BJ (cell line): ENCODE data around the gene NSMCE1. TPM values are rescaled to one million over a fixed set of nuclear protein-coding genes. Genes with fewer than 3 reads are reported as not detected.

ENCODE experiments used
- CTCF ChIA-PET: fragments of 350-600 bp; formaldehyde crosslinking; extraction: SDS; loops from one replicate; lab custom pipeline; 2021; ENCODE audit warnings: antibody characterized with exemption, inconsistent platforms; lab: Yijun Ruan, JAX
- POLR2A ChIA-PET: fragments of 300-600 bp; sonication (Branson Sonifier 250); formaldehyde crosslinking; extraction: SDS; loops from one replicate; lab custom pipeline; 2021; ENCODE audit warnings: antibody characterized with exemption; lab: Charles Lee
- DNase-seq: peaks from one replicate; pipeline ENCODE4 v3.0.0-alpha.2; 2011; ENCODE audit warnings: low read depth
- H3K27me3 ChIP-seq: 2 replicates; pipeline ENCODE4 v1.6.0; 2011; ENCODE audit warnings: low read length; ENCODE audit not compliant: control insufficient read depth, insufficient read depth
- H3K36me3 ChIP-seq: 2 replicates; pipeline ENCODE4 v1.5.1; 2011; ENCODE audit warnings: low read length; ENCODE audit not compliant: control insufficient read depth, insufficient read depth
- H3K4me3 ChIP-seq: 2 replicates; pipeline ENCODE4 v1.5.1; 2011; ENCODE audit warnings: low read depth, mild to moderate bottlenecking, control low read depth, low read length
- CTCF ChIP-seq: IDR thresholded peaks from 2 replicates; pipeline ENCODE4 v1.5.1; 2011; ENCODE audit warnings: low read depth, mild to moderate bottlenecking, control low read depth, inconsistent platforms, low read length, moderate library complexity; ENCODE audit not compliant: insufficient read depth
- polyA plus RNA-seq: library from polyadenylated mRNA; depleted of rRNA; stranded (reverse); fragments of >200 nt; gene quantifications from 2 replicates; pipeline ENCODE4 v1.2.3, GENCODE V29; 2011

The NSMCE1 gene
- polyA plus RNA-seq, 1 experiment: 34.3 TPM

- Histone ChIP-seq H3K36me3 (peaks cover 16% of the 10 kb centered on the region), H3K27me3 (no peaks in the 10 kb centered on the region), H3K4me3 (no peak overlapping the region)
- ChIA-PET CTCF (interaction anchor here (0.6 to 17.5 kb wide), 14 partner anchors 8 to 227 kb away, joined by 3 to 206 read pairs (median 6); partner anchors contain the start of gene KDM8), POLR2A (no interaction called here)
- TF ChIP-seq CTCF: no peak
- DNase-seq: no peak
Observed at GRCh38 chr16:27235938-27236245, 32.7 kb downstream of the NSMCE1 start.

- CTCF ChIA-PET: interaction anchor here (0.6 to 17.5 kb wide), 33 partner anchors 8 to 227 kb away, joined by 3 to 206 read pairs (median 4); partner anchors contain the start of genes KDM8 and NSMCE1
- H3K4me3 ChIP-seq: no peak overlapping the region
- peaks cover 17% of the 10 kb centered on the region for H3K36me3 ChIP-seq
Observed at GRCh38 chr16:27235055-27235937, 33.3 kb downstream of the NSMCE1 start.

GRCh38 chr16:27234603-27235002 is 34.0 kb downstream of the NSMCE1 start:
- CTCF ChIA-PET: interaction anchor here (0.6 to 17.5 kb wide), 30 partner anchors 9 to 228 kb away, joined by 3 to 206 read pairs (median 4); partner anchors contain the start of gene NSMCE1
- no peak for TF ChIP-seq CTCF
- Histone ChIP-seq H3K36me3 (peaks cover 22% of the 10 kb centered on the region), H3K4me3 (no peak overlapping the region), H3K27me3 (no peaks in the 10 kb centered on the region)
- no peak for DNase-seq
- POLR2A ChIA-PET: interaction anchor here (0.6 kb wide), 1 partner anchor 65 kb away, joined by 3 read pairs; no protein-coding TSS in a partner anchor

More at GRCh38 chr16:27235055-27235937, 33.3 kb downstream of the NSMCE1 start:
- POLR2A ChIA-PET: interaction anchor here (0.6 kb wide), 1 partner anchor 66 kb away, joined by 3 read pairs; no protein-coding TSS in a partner anchor
- peak; percentile 65 for DNase-seq
- H3K27me3 ChIP-seq: no peaks in the 10 kb centered on the region
- peak; percentile 90 for TF ChIP-seq CTCF

- H3K36me3 ChIP-seq: peaks cover 22% of the 10 kb centered on the region
- H3K4me3 ChIP-seq: no peak overlapping the region
- no peak for TF ChIP-seq CTCF
- no peaks in the 10 kb centered on the region for H3K27me3 ChIP-seq
- ChIA-PET CTCF (interaction anchor here (0.6 to 17.5 kb wide), 22 partner anchors 9 to 144 kb away, joined by 3 to 206 read pairs (median 6); no protein-coding TSS in a partner anchor), POLR2A (no interaction called here)
- DNase-seq: no peak
Observed at GRCh38 chr16:27234171-27234570, 34.4 kb downstream of the NSMCE1 start.

- POLR2A ChIA-PET: no interaction called here
- H3K36me3 ChIP-seq: peaks cover 25% of the 10 kb centered on the region
- TF ChIP-seq CTCF: no peak
- CTCF ChIA-PET: interaction anchor here (0.6 to 17.5 kb wide), 12 partner anchors 10 to 141 kb away, joined by 3 to 206 read pairs (median 8); no protein-coding TSS in a partner anchor
- no peak for DNase-seq
- no peaks in the 10 kb centered on the region for H3K27me3 ChIP-seq
- no peak overlapping the region for H3K4me3 ChIP-seq
Observed at GRCh38 chr16:27233731-27234130, 34.8 kb downstream of the NSMCE1 start.
